ENCODE data around the gene BEND7.

- no peak for TF ChIP-seq CTCF (IDR thresholded peaks at IDR 0.05)
- TF ChIP-seq EP300 (IDR thresholded peaks at IDR 0.05), result no peak
These were observed 515 bp downstream of the BEND7 start for GRCh38 chr10:13528123-13528874.
